SIG-M5 (cell line): ENCODE measurements around the gene FAHD1.
"Not testable (repeated sequence)": the region's sequence is repeated elsewhere in the genome, so short reads cannot be mapped to it uniquely, and the experiment has no call there.

Source experiments
- DNase-seq: peaks from one replicate; lab custom pipeline; 2025; lab: John Stamatoyannopoulos, UW

Gene FAHD1

GRCh38 chr16:1789643-1790045 lies 37.4 kb upstream of the FAHD1 start:
- no peak for DNase-seq

- no peak for DNase-seq
These were observed 36.8 kb upstream of the FAHD1 start for GRCh38 chr16:1790261-1790610.

GRCh38 chr16:1790611-1791255 lies 36.3 kb upstream of the FAHD1 start:
- no peak for DNase-seq

- DNase-seq: no peak
These were observed 35.6 kb upstream of the FAHD1 start for GRCh38 chr16:1791256-1791942.

- no peak for DNase-seq
These were observed 34.8 kb upstream of the FAHD1 start for GRCh38 chr16:1791943-1792812.

GRCh38 chr16:1792836-1793577 lies 34.0 kb upstream of the FAHD1 start:
- DNase-seq: no peak

- DNase-seq: no peak
These were observed 33.3 kb upstream of the FAHD1 start, which contains the start of gene IGFALS for GRCh38 chr16:1793578-1794220. TSS of gene IGFALS (minus strand) at chr16:1793705. CDS start at chr16:1793652, 53 bp downstream.

- no peak for DNase-seq
These were observed 32.7 kb upstream of the FAHD1 start for GRCh38 chr16:1794221-1794871.

GRCh38 chr16:1794908-1795666 lies 31.9 kb upstream of the FAHD1 start:
- no peak for DNase-seq

GRCh38 chr16:1799263-1799662 lies 27.7 kb upstream of the FAHD1 start:
- not testable (repeated sequence) for DNase-seq

GRCh38 chr16:1800701-1801100 lies 26.3 kb upstream of the FAHD1 start:
- DNase-seq: no peak

- DNase-seq: no peak
These were observed 19.4 kb upstream of the FAHD1 start for GRCh38 chr16:1807626-1808025.

GRCh38 chr16:1808691-1809090 lies 18.3 kb upstream of the FAHD1 start:
- DNase-seq: no peak

GRCh38 chr16:1809281-1809801 lies 17.7 kb upstream of the FAHD1 start:
- DNase-seq: no peak

- no peak for DNase-seq
These were observed 16.9 kb upstream of the FAHD1 start for GRCh38 chr16:1810106-1810505.

GRCh38 chr16:1810536-1810935 lies 16.5 kb upstream of the FAHD1 start:
- no peak for DNase-seq

- DNase-seq: no peak
These were observed 14.3 kb upstream of the FAHD1 start for GRCh38 chr16:1812732-1813163.

- no peak for DNase-seq
These were observed 11.5 kb upstream of the FAHD1 start for GRCh38 chr16:1815461-1815860.

- no peak for DNase-seq
These were observed 10.4 kb upstream of the FAHD1 start for GRCh38 chr16:1816396-1817275.
